Uterus (tissue), 2 donors: ENCODE measurements around the gene MYBPC2.

Experiments used
- POLR2A ChIP-seq, 2 donors: fragments of 450-650 bp; IDR thresholded peaks; one replicate each; pipeline ENCODE4 v1.6.1; 2016; ENCODE audit warnings: antibody characterized with exemption in 2 of 2, mild to moderate bottlenecking in 1 of 2, moderate library complexity in 1 of 2
- TF ChIP-seq, protein P1 (sequence below), 4 experiments: fragments of 200-600 bp in 2 of 4; fragments of 450-650 bp in 2 of 4; sonication (generic) in 2 of 4; IDR thresholded peaks; one replicate each; pipeline ENCODE4 v1.5.1; 2016 to 2019; ENCODE audit warnings: antibody characterized with exemption in 4 of 4, mild to moderate bottlenecking in 2 of 4, moderate library complexity in 1 of 4

DNA sequence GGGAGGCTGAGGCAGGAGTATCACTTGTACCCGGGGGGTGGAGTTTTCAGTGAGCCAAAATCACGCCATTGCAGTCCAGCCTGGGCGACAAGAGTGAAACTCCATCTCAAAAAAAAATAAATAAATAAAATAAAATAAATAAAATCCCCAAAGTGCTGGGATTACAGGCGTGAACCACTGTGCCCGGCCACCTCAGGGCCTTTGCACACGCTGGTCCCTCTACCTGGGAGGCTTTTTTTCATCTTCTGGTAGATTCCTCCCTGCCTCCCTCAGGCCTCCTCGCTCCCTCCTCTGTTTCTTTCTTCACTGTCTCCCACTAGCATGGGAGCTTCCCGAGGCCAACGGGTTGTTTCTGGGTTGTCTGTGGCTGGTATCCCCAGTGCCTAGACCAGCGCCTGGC lies 15.1 kb downstream of the MYBPC2 start:
- TF ChIP-seq, protein P1, sequence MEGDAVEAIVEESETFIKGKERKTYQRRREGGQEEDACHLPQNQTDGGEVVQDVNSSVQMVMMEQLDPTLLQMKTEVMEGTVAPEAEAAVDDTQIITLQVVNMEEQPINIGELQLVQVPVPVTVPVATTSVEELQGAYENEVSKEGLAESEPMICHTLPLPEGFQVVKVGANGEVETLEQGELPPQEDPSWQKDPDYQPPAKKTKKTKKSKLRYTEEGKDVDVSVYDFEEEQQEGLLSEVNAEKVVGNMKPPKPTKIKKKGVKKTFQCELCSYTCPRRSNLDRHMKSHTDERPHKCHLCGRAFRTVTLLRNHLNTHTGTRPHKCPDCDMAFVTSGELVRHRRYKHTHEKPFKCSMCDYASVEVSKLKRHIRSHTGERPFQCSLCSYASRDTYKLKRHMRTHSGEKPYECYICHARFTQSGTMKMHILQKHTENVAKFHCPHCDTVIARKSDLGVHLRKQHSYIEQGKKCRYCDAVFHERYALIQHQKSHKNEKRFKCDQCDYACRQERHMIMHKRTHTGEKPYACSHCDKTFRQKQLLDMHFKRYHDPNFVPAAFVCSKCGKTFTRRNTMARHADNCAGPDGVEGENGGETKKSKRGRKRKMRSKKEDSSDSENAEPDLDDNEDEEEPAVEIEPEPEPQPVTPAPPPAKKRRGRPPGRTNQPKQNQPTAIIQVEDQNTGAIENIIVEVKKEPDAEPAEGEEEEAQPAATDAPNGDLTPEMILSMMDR (IDR thresholded peaks at IDR 0.05) = no peak
- no peak for TF ChIP-seq POLR2A (IDR thresholded peaks at IDR 0.05)
